ENCODE data around the gene ZNHIT2. TPM values are rescaled to one million over a fixed set of nuclear protein-coding genes. Genes with fewer than 3 reads are reported as not detected.
A peak's percentile ranks its signal among the peaks of the same experiment; 100 is the strongest.

The ZNHIT2 gene
- total RNA-seq, 2 experiments from 2014 or later = 11.5 to 32.4 TPM

DNA sequence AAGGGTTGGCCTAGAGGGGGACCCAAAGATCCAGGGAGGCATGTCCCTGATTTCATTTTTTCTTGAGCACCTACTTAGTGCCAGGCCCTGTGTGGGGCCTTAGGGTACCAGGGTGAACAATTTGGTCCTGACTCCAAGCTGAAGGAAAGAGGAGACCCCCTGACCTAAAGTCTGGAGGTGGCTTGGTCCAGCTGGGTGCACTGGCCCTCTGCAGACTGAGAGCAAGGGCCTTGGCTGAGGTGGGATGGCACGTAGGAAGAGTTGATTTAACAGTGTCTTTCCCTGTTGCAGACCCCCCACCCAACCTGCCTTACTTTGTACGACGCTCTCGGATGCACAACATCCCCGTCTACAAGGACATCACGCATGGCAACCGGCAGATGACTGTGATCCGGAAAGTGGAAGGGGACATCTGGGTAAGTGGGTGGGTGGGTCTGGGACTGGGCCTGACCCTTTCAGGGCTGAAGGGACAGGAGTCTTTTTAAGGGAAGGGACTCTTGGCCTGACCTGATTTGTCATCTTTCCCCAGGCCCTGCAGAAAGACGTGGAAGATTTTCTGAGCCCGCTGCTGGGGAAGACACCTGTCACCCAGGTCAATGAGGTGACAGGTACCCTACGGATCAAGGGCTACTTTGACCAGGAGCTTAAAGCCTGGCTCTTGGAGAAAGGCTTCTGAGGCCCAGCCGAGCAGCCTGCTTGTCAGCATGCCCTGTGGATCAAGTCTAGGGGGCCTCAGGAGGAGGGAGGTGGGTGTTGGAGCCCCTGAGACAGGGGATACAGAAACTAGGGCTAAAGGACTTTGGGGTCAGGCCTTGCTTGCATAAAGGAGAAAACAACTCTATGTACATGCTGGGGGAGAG is 7.9 kb upstream of the ZNHIT2 start:
- H3K27ac ChIP-seq (ENCODE audit: low read depth, low read length, poor library complexity, severe bottlenecking) = peak overlapping the region; percentile 98
- DNase-seq (ENCODE audit: low spot score) = no peak
- intact Hi-C loops (cut with micrococcal nuclease; ENCODE audit: unreplicated experiment) = no loop called here
- H3K9me3 ChIP-seq (ENCODE audit: low read length) = no peaks in the 10 kb centered on the region
- ChIA-PET POLR2A (interaction anchor here (1.3 kb wide), 1 partner anchor 10 kb away, joined by 3 read pairs; no protein-coding TSS in a partner anchor), CTCF (ENCODE audit: unreplicated experiment) (no interaction called here)
- H3K4me1 ChIP-seq (ENCODE audit: insufficient read depth, low read length, poor library complexity, severe bottlenecking) = peaks cover 53% of the 10 kb centered on the region
- H3K79me2 ChIP-seq (ENCODE audit: insufficient read depth, low read depth, low read length) = peaks cover 59% of the 10 kb centered on the region
- H2AFZ ChIP-seq (ENCODE audit: low read length) = no peak overlapping the region
- no peaks in the 10 kb centered on the region for H3K9me2 ChIP-seq (ENCODE audit: insufficient read depth, low read length)
- H3K4me2 ChIP-seq (ENCODE audit: low read length) = no peak overlapping the region
- BruUV-seq (replicated peaks) = no TSS peak
- H3K36me3 ChIP-seq (ENCODE audit: insufficient read depth, low read length) = peaks cover 82% of the 10 kb centered on the region
- H3K4me3 ChIP-seq (ENCODE audit: low read depth, low read length, poor library complexity, severe bottlenecking) = no peak overlapping the region
- peaks cover 9% of the 10 kb centered on the region; the same call in 1 of the 2 replicates for H4K20me1 ChIP-seq (ENCODE audit: insufficient read depth, low read length)
- TF ChIP-seq, protein P1, sequence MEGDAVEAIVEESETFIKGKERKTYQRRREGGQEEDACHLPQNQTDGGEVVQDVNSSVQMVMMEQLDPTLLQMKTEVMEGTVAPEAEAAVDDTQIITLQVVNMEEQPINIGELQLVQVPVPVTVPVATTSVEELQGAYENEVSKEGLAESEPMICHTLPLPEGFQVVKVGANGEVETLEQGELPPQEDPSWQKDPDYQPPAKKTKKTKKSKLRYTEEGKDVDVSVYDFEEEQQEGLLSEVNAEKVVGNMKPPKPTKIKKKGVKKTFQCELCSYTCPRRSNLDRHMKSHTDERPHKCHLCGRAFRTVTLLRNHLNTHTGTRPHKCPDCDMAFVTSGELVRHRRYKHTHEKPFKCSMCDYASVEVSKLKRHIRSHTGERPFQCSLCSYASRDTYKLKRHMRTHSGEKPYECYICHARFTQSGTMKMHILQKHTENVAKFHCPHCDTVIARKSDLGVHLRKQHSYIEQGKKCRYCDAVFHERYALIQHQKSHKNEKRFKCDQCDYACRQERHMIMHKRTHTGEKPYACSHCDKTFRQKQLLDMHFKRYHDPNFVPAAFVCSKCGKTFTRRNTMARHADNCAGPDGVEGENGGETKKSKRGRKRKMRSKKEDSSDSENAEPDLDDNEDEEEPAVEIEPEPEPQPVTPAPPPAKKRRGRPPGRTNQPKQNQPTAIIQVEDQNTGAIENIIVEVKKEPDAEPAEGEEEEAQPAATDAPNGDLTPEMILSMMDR (conservative IDR thresholded peaks at IDR 0.05; ENCODE audit: low read length) = no peak
- TF ChIP-seq EZH2phosphoT487 (IDR thresholded peaks at IDR 0.05; ENCODE audit: borderline replicate concordance, low read depth, low read length) = no peak

DNA sequence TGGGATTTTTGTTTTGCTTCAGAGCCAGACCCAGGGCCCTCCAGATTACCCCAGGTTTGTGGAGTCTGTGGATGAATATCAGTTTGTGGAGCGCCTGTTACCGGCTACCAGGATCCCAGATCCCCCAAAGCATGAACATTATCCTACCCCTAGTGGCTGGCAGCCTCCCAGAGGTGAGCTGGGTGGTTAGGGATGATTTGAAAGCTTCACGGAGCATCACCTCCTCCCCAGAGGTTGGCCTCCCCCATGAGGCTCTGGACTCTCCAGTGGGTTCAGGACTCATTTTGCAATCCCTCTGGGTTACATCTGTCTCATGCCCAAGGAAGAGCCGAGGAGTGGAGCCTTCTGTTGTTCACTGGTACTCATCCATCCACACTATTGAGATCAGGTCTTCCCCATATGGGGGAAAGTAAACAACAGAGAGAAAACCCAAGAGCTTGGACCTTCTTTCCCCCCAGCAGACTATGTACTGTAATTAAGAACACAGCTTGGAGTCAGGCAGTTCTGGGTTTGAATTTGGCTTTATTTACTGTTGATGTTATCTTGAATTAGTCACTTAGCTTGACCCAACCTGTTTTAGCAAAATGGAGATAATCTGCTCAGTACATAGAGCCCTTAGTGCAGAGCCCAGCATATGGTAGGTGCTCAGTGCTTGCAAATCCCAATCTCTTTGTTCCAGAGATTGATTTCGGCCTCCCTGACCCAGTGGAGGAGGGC is 7.1 kb upstream of the ZNHIT2 start:
- ChIA-PET POLR2A (interaction anchor here (1.3 kb wide), 1 partner anchor 10 kb away, joined by 3 read pairs; no protein-coding TSS in a partner anchor), CTCF (ENCODE audit: unreplicated experiment) (interaction anchor here (0.5 kb wide), 1 partner anchor 212 kb away, joined by 3 read pairs; no protein-coding TSS in a partner anchor)
- peaks cover 53% of the 10 kb centered on the region for H3K4me1 ChIP-seq (ENCODE audit: insufficient read depth, low read length, poor library complexity, severe bottlenecking)
- no peaks in the 10 kb centered on the region for H3K9me3 ChIP-seq (ENCODE audit: low read length)
- peak overlapping the region; percentile 34 for H3K4me2 ChIP-seq (ENCODE audit: low read length)
- H4K20me1 ChIP-seq (ENCODE audit: insufficient read depth, low read length) = peaks cover 17% of the 10 kb centered on the region; the same call in 1 of the 2 replicates
- peak overlapping the region; percentile 29 for H3K27ac ChIP-seq (ENCODE audit: low read depth, low read length, poor library complexity, severe bottlenecking)
- intact Hi-C loops (cut with micrococcal nuclease; ENCODE audit: unreplicated experiment) = no loop called here
- BruUV-seq (replicated peaks) = TSS peak; percentile 11
- H3K79me2 ChIP-seq (ENCODE audit: insufficient read depth, low read depth, low read length) = peaks cover 59% of the 10 kb centered on the region
- H3K9me2 ChIP-seq (ENCODE audit: insufficient read depth, low read length) = no peaks in the 10 kb centered on the region
- no peak for DNase-seq (ENCODE audit: low spot score)
- TF ChIP-seq, protein P1 (conservative IDR thresholded peaks at IDR 0.05; ENCODE audit: low read length) = no peak
- no peak for TF ChIP-seq EZH2phosphoT487 (IDR thresholded peaks at IDR 0.05; ENCODE audit: borderline replicate concordance, low read depth, low read length)
- H3K4me3 ChIP-seq (ENCODE audit: low read depth, low read length, poor library complexity, severe bottlenecking) = no peak overlapping the region
- no peak overlapping the region for H2AFZ ChIP-seq (ENCODE audit: low read length)
- peaks cover 82% of the 10 kb centered on the region for H3K36me3 ChIP-seq (ENCODE audit: insufficient read depth, low read length)
